ENCODE measurements around the gene SPINT4.

Gene SPINT4

DNA sequence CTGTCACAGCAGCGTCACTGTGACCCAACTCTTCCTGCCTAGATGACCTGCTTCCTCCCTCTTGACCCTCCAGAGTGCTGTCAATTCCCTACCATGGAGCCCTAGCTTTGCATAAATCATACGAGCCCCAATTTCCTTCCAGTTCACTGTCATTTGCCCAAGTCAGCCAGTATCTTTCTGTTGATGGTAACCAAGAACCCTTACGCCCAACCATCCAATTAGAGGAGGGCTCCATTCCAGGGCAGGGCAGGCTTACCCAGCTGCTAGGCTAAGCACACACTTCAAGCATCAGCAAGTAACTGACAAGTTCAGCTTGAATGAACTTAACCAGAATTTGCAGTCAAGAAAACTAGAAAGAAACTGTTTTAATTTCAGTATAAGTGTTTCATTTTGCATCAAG is 43.8 kb downstream of the SPINT4 start:
- DNase-seq: no peak

DNA sequence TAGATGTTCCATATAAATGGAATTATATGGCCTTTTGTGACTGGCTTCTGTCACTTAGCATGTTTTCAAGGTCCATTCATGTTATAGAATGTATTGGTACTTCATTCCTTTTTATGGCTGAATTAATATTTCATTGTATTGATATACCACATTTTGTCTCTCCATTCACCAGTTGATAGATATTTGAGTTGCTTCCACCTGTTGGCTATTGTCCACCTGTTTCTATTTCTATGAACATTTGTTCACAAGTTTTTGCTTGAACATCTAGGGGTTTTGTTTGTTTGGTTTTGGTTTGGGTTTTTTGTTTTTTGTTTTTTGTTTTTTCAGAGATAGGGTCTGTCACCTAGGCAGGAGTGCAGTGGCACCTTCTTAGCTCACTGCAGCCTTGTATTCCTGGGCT is 46.3 kb downstream of the SPINT4 start:
- no peak for DNase-seq

DNA sequence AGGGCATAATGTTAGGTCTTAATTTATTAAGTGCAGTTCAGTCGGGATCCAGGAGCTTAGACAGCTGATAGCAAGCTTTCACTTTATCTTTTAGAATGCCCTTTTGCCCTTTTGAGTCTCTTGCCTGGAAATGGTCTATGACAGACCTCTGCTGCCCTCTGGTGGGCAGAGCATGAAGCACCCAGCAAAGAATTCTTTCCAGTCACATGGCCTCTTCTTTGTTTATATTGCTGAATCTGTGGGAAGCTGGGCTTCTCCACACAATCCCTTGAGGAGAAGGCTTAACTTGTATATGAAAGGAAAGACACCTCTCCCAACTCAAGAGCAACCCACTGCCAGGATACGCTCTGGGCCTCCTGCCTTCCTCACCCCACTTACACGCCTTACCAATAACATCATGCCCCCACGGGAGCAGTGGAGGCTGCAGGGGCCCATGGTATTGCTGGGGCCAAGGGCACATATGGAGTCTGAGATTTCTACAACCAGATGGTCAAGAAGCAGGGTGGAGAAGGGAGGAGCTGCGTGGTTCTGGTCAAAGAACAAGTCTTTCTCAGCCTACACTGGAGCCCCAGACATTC is 49.1 kb downstream of the SPINT4 start:
- DNase-seq: peak; percentile 80

- DNase-seq: no peak
These were observed 50.5 kb downstream of the SPINT4 start for GRCh38 chr20:45772693-45773092.

DNA sequence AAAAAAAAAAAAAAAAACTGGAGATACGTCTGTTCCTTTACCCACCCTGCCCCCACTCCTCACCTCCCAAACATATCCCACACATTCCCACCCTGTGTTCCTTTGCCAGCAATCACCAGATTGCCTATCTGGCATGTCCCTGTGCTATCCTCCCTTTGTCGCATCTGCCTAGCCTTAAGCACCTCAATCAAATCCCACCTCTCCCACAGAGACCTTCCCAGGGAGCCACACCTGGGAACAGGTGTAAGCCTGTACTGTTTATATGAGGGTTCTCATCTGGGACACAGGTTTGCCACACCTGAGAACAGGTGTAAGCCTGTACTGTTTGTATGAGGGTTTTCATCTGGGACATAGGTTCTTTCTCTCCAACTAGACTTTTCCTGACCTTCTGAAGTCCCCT is 52.8 kb downstream of the SPINT4 start:
- DNase-seq: no peak

DNA sequence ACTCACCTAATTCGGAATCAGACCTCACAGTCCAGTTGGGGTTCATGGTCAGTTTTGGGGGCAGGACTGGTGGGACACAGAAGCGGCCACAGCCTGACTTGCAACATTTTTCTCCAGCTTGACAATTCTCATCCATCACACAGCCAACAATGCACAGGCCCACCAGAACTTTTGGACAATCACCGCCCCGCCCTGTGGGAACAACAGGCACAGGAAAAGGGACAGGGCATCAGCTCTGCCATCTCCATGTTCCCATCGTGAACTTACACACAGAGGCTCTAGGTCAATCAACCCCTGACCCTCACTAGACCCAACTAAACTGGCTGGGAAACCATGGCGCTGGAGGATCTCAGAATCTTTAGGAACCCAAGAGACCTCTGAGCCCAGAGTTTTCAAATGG is 53.3 kb downstream of the SPINT4 start:
- no peak for DNase-seq
